CD4-positive, alpha-beta memory T cell (primary cell): ENCODE measurements around the gene IRGC. TPM values are rescaled to one million over a fixed set of nuclear protein-coding genes. Genes with fewer than 3 reads are reported as not detected.
A peak's percentile ranks its signal among the peaks of the same experiment; 100 is the strongest.

ENCODE experiments used
- CTCF ChIA-PET: fragments of 350-600 bp; sonication (Branson Sonifier 250); formaldehyde crosslinking; loops from one replicate; lab custom pipeline; 2021; ENCODE audit warnings: inconsistent platforms; ENCODE audit not compliant: partially characterized antibody; lab: Charles Lee
- POLR2A ChIA-PET: fragments of 350-600 bp; sonication (Branson Sonifier 250); formaldehyde crosslinking; loops from one replicate; lab custom pipeline; 2021; ENCODE audit not compliant: partially characterized antibody; lab: Charles Lee
- DNase-seq, 5 donors: peaks; one replicate each; pipeline versions ENCODE4 v3.0.0 to v3.0.0-alpha.2; 2020 to 2022; ENCODE audit warnings: mixed read lengths in 1 of 5
- H3K27ac ChIP-seq: one replicate; pipeline ENCODE4 v1.7.0; 2013; ENCODE audit warnings: low read depth, low read length
- H3K27me3 ChIP-seq: 2 replicates; pipeline ENCODE4 v1.7.0; 2013; ENCODE audit warnings: mild to moderate bottlenecking, low read length, moderate library complexity; ENCODE audit not compliant: insufficient read depth
- H3K36me3 ChIP-seq: 2 replicates; pipeline ENCODE4 v1.7.0; 2013; ENCODE audit warnings: mild to moderate bottlenecking, low read length, moderate library complexity; ENCODE audit not compliant: insufficient read depth
- H3K4me1 ChIP-seq: 2 replicates; pipeline ENCODE4 v1.7.0; 2013; ENCODE audit warnings: mild to moderate bottlenecking, low read length, moderate library complexity; ENCODE audit not compliant: insufficient read depth
- H3K4me3 ChIP-seq, 2 donors: one replicate each; pipeline ENCODE4 v1.7.0; 2013; ENCODE audit warnings: low read length in 2 of 2, mild to moderate bottlenecking in 1 of 2
- H3K9me3 ChIP-seq, 2 donors: one replicate each; pipeline ENCODE4 v1.7.0; 2013; ENCODE audit warnings: low read length in 2 of 2, control low read depth in 1 of 2; ENCODE audit not compliant: control insufficient read depth in 1 of 2
- H3K27ac Mint-ChIP-seq, 7 donors: one replicate each; pipeline ENCODE4 v1.8.0; 2020 to 2021; ENCODE audit warnings: mixed read lengths in 7 of 7, mild to moderate bottlenecking in 6 of 7, inconsistent platforms in 3 of 7, moderate library complexity in 3 of 7
- H3K27me3 Mint-ChIP-seq, 2 donors: one replicate each; pipeline ENCODE4 v1.8.0; 2020 to 2021; ENCODE audit warnings: mixed read lengths in 2 of 2
- H3K36me3 Mint-ChIP-seq, 2 donors: one replicate each; pipeline ENCODE4 v1.8.0; 2020 to 2021; ENCODE audit warnings: mixed read lengths in 2 of 2, inconsistent platforms in 1 of 2, mild to moderate bottlenecking in 1 of 2
- H3K4me1 Mint-ChIP-seq, 4 donors: one replicate each; pipeline ENCODE4 v1.8.0; 2020 to 2021; ENCODE audit warnings: mixed read lengths in 4 of 4, mild to moderate bottlenecking in 1 of 4
- H3K4me3 Mint-ChIP-seq, 8 donors: one replicate each; pipeline ENCODE4 v1.8.0; 2020 to 2021; ENCODE audit warnings: mixed read lengths in 8 of 8, mild to moderate bottlenecking in 7 of 8, moderate library complexity in 6 of 8, inconsistent platforms in 3 of 8
- H3K9me3 Mint-ChIP-seq, 8 donors: one replicate each; pipeline ENCODE4 v1.8.0; 2020 to 2021; ENCODE audit warnings: mixed read lengths in 8 of 8, mild to moderate bottlenecking in 5 of 8, inconsistent platforms in 3 of 8, moderate library complexity in 1 of 8
- intact Hi-C: fragments of 100-400 bp; cut with micrococcal nuclease; formaldehyde crosslinking; loops from one replicate; pipeline ENCODE4 v1.15.1; 2023
- polyA plus RNA-seq, 2 donors: library from polyadenylated mRNA; unstranded; fragments of 300-500 nt; fragmentation: Illumina TruSeq; gene quantifications; one replicate each; pipeline ENCODE4 v1.2.3, GENCODE V29; 2021
- total RNA-seq, 2 experiments: library from RNA; stranded (reverse); gene quantifications; one replicate each; pipeline ENCODE4 v1.2.3, GENCODE V29; 2021

Gene IRGC
- total and polyA plus RNA-seq, 4 experiments from 2014 or later, result not detected

GRCh38 chr19:43747557-43748204 is 31.8 kb downstream of the IRGC start:
- Mint-ChIP-seq H3K36me3 (peaks cover 54 to 75% of the 10 kb centered on the region in 2 donors), H3K4me3 (peak overlapping the region in 5 of 8 donors; percentile 17 to 64 (median 57)), H3K9me3 (no peaks in the 10 kb centered on the region), H3K27me3 (no peaks in the 10 kb centered on the region), H3K27ac (peak overlapping the region; percentile 62 to 93 (median 87)), H3K4me1 (peaks cover 21 to 41% (median 28%) of the 10 kb centered on the region in 4 donors)
- H3K4me1 ChIP-seq, result peaks cover 23% of the 10 kb centered on the region
- CTCF ChIA-PET, result interaction anchor here (1.8 to 7.3 kb wide), 4 partner anchors 18 to 79 kb away, joined by 5 to 65 read pairs (median 38); no protein-coding TSS in a partner anchor
- POLR2A ChIA-PET, result interaction anchor here (3.0 kb wide), 1 partner anchor 37 kb away, joined by 22 read pairs; no protein-coding TSS in a partner anchor
- H3K27ac ChIP-seq, result peak overlapping the region; percentile 52
- no peaks in the 10 kb centered on the region for H3K9me3 ChIP-seq
- no peak overlapping the region for H3K4me3 ChIP-seq
- peaks cover 78% of the 10 kb centered on the region for H3K36me3 ChIP-seq
- H3K27me3 ChIP-seq, result no peaks in the 10 kb centered on the region
- intact Hi-C loops, result no loop called here
- DNase-seq, result peak in 1 of 5 donors; percentile 52

GRCh38 chr19:43748205-43748594 is 32.3 kb downstream of the IRGC start:
- no peak for DNase-seq
- intact Hi-C loops, result no loop called here

GRCh38 chr19:43748685-43749084 is 32.8 kb downstream of the IRGC start:
- no peak overlapping the region for H3K4me3 Mint-ChIP-seq
- CTCF ChIA-PET, result interaction anchor here (7.3 kb wide), 1 partner anchor 61 kb away, joined by 51 read pairs; no protein-coding TSS in a partner anchor

More at GRCh38 chr19:43748205-43748594, 32.3 kb downstream of the IRGC start:
- Mint-ChIP-seq H3K4me1 (peaks cover 26 to 46% (median 33%) of the 10 kb centered on the region in 4 donors), H3K4me3 (peak overlapping the region in 3 of 8 donors; percentile 17 to 57 (median 24)), H3K36me3 (peaks cover 53 to 70% of the 10 kb centered on the region in 2 donors), H3K27ac (peak overlapping the region; percentile 62 to 93 (median 87)), H3K9me3 (no peaks in the 10 kb centered on the region), H3K27me3 (no peaks in the 10 kb centered on the region)
- Histone ChIP-seq H3K27ac (peak overlapping the region; percentile 32), H3K36me3 (peaks cover 75% of the 10 kb centered on the region), H3K9me3 (no peaks in the 10 kb centered on the region), H3K4me1 (peaks cover 28% of the 10 kb centered on the region), H3K27me3 (no peaks in the 10 kb centered on the region), H3K4me3 (no peak overlapping the region)
- ChIA-PET POLR2A (no interaction called here), CTCF (interaction anchor here (7.3 kb wide), 1 partner anchor 62 kb away, joined by 51 read pairs; no protein-coding TSS in a partner anchor)

GRCh38 chr19:43749152-43749551 is 33.3 kb downstream of the IRGC start:
- ChIA-PET CTCF (interaction anchor here (1.1 to 1.3 kb wide), 2 partner anchors 16 to 81 kb away, joined by 3 read pairs; no protein-coding TSS in a partner anchor), POLR2A (no interaction called here)
- H3K4me1 Mint-ChIP-seq, result peaks cover 29 to 55% (median 40%) of the 10 kb centered on the region in 4 donors
- Histone ChIP-seq H3K9me3 (no peaks in the 10 kb centered on the region), H3K4me3 (no peak overlapping the region), H3K27ac (no peak overlapping the region), H3K36me3 (peaks cover 67% of the 10 kb centered on the region), H3K27me3 (no peaks in the 10 kb centered on the region), H3K4me1 (peaks cover 38% of the 10 kb centered on the region)
- H3K27me3 Mint-ChIP-seq, result no peaks in the 10 kb centered on the region
- no peak overlapping the region for H3K4me3 Mint-ChIP-seq
- peaks cover 47 to 67% of the 10 kb centered on the region in 2 donors for H3K36me3 Mint-ChIP-seq
- H3K27ac Mint-ChIP-seq, result peak overlapping the region in 4 of 7 donors; percentile 36 to 85 (median 76)
- no peak for DNase-seq
- intact Hi-C loops, result no loop called here
- H3K9me3 Mint-ChIP-seq, result no peaks in the 10 kb centered on the region

More at GRCh38 chr19:43748685-43749084, 32.8 kb downstream of the IRGC start:
- Histone ChIP-seq H3K27ac (peak overlapping the region; percentile 2), H3K27me3 (no peaks in the 10 kb centered on the region), H3K36me3 (peaks cover 72% of the 10 kb centered on the region), H3K9me3 (no peaks in the 10 kb centered on the region), H3K4me3 (no peak overlapping the region), H3K4me1 (peaks cover 33% of the 10 kb centered on the region)
- no peak for DNase-seq
- Mint-ChIP-seq H3K27ac (peak overlapping the region; percentile 68 to 85 (median 81)), H3K27me3 (no peaks in the 10 kb centered on the region), H3K9me3 (no peaks in the 10 kb centered on the region), H3K4me1 (peaks cover 26 to 51% (median 37%) of the 10 kb centered on the region in 4 donors), H3K36me3 (peaks cover 52 to 68% of the 10 kb centered on the region in 2 donors)
- intact Hi-C loops, result no loop called here
- POLR2A ChIA-PET, result no interaction called here

- DNase-seq, result no peak
- no peaks in the 10 kb centered on the region for H3K27me3 ChIP-seq
- no peaks in the 10 kb centered on the region for H3K27me3 Mint-ChIP-seq
- POLR2A ChIA-PET, result interaction anchor here (0.6 to 0.9 kb wide), 2 partner anchors 27 to 31 kb away, joined by 3 to 4 read pairs; partner anchors contain the start of gene KCNN4
- peaks cover 38% of the 10 kb centered on the region for H3K4me1 ChIP-seq
- no peaks in the 10 kb centered on the region for H3K9me3 Mint-ChIP-seq
- intact Hi-C loops, result no loop called here
- CTCF ChIA-PET, result interaction anchor here (0.9 to 1.3 kb wide), 3 partner anchors 15 to 82 kb away, joined by 3 read pairs; no protein-coding TSS in a partner anchor
- H3K4me3 Mint-ChIP-seq, result no peak overlapping the region
- H3K27ac ChIP-seq, result no peak overlapping the region
- H3K36me3 ChIP-seq, result peaks cover 60% of the 10 kb centered on the region
- peaks cover 44 to 66% of the 10 kb centered on the region in 2 donors for H3K36me3 Mint-ChIP-seq
- H3K9me3 ChIP-seq, result no peaks in the 10 kb centered on the region
- H3K27ac Mint-ChIP-seq, result peak overlapping the region in 5 of 7 donors; percentile 9 to 59 (median 48)
- no peak overlapping the region for H3K4me3 ChIP-seq
- peaks cover 31 to 63% (median 42%) of the 10 kb centered on the region in 4 donors for H3K4me1 Mint-ChIP-seq
These were observed 34.0 kb downstream of the IRGC start for GRCh38 chr19:43749898-43750297.

GRCh38 chr19:43751466-43752220 is 35.8 kb downstream of the IRGC start:
- peaks cover 49% of the 10 kb centered on the region for H3K36me3 ChIP-seq
- ChIA-PET POLR2A (interaction anchor here (1.4 to 6.4 kb wide), 3 partner anchors 15 to 33 kb away, joined by 5 to 116 read pairs (median 106); partner anchors contain the start of gene KCNN4), CTCF (interaction anchor here (1.1 to 7.6 kb wide), 3 partner anchors 14 to 58 kb away, joined by 3 to 80 read pairs (median 3); no protein-coding TSS in a partner anchor)
- no peak overlapping the region for H3K4me3 ChIP-seq
- peaks cover 0 to 3% (median 0%) of the 10 kb centered on the region in 8 donors for H3K9me3 Mint-ChIP-seq
- peak overlapping the region; percentile 24 for H3K27ac ChIP-seq
- no peaks in the 10 kb centered on the region for H3K9me3 ChIP-seq
- no peaks in the 10 kb centered on the region for H3K27me3 ChIP-seq
- peak overlapping the region in 1 of 8 donors; percentile 17 for H3K4me3 Mint-ChIP-seq
- H3K4me1 ChIP-seq, result peaks cover 47% of the 10 kb centered on the region
- no peak for DNase-seq
- H3K27me3 Mint-ChIP-seq, result no peaks in the 10 kb centered on the region
- H3K27ac Mint-ChIP-seq, result peak overlapping the region; percentile 9 to 96 (median 81)
- H3K4me1 Mint-ChIP-seq, result peaks cover 32 to 71% (median 48%) of the 10 kb centered on the region in 4 donors
- intact Hi-C loops, result no loop called here
- H3K36me3 Mint-ChIP-seq, result peaks cover 33 to 53% of the 10 kb centered on the region in 2 donors
